NK-92 (cell line): Measurements from ENCODE around the gene C1QTNF8.

ENCODE experiments used
- DNase-seq: peaks from one replicate; lab custom pipeline; 2025; ENCODE audit not compliant: unreplicated experiment; lab: John Stamatoyannopoulos, UW

The C1QTNF8 gene

GRCh38 chr16:1079786-1080525, 16.1 kb downstream of the C1QTNF8 start:
- DNase-seq: no peak

GRCh38 chr16:1079341-1079740, 16.7 kb downstream of the C1QTNF8 start:
- DNase-seq: no peak

GRCh38 chr16:1078579-1079021, 17.4 kb downstream of the C1QTNF8 start:
- no peak for DNase-seq

GRCh38 chr16:1077877-1078578, 18.0 kb downstream of the C1QTNF8 start:
- DNase-seq: no peak

GRCh38 chr16:1076801-1077576, 19.1 kb downstream of the C1QTNF8 start:
- DNase-seq: no peak

GRCh38 chr16:1075546-1075945, 20.5 kb downstream of the C1QTNF8 start:
- DNase-seq: no peak

GRCh38 chr16:1074379-1074649, 21.7 kb downstream of the C1QTNF8 start:
- DNase-seq: no peak

- DNase-seq: no peak
These were observed 22.3 kb downstream of the C1QTNF8 start for GRCh38 chr16:1073566-1074378.

GRCh38 chr16:1073262-1073558, 22.8 kb downstream of the C1QTNF8 start:
- DNase-seq: no peak

- DNase-seq: no peak
These were observed 23.4 kb downstream of the C1QTNF8 start, which contains the start of gene SSTR5 for GRCh38 chr16:1072526-1073261. Gene SSTR5 (plus strand): TSS chr16:1072747. CDS start chr16:1078869, 6,122 bp downstream.

- no peak for DNase-seq
These were observed 24.4 kb downstream of the C1QTNF8 start for GRCh38 chr16:1071561-1072225.

- DNase-seq: no peak
These were observed 25.1 kb downstream of the C1QTNF8 start for GRCh38 chr16:1070864-1071408.

GRCh38 chr16:1070084-1070863, 25.8 kb downstream of the C1QTNF8 start:
- no peak for DNase-seq

GRCh38 chr16:1069154-1069553, 26.9 kb downstream of the C1QTNF8 start:
- no peak for DNase-seq

- no peak for DNase-seq
These were observed 27.6 kb downstream of the C1QTNF8 start for GRCh38 chr16:1068451-1068850.

GRCh38 chr16:1067629-1068028, 28.4 kb downstream of the C1QTNF8 start:
- no peak for DNase-seq

GRCh38 chr16:1066584-1067172, 29.4 kb downstream of the C1QTNF8 start:
- no peak for DNase-seq

- no peak for DNase-seq
These were observed 30.4 kb downstream of the C1QTNF8 start for GRCh38 chr16:1065469-1066128.
